Right atrium auricular region (tissue), 2 donors: Measurements from ENCODE around the gene ELF1. TPM values are rescaled to one million over a fixed set of nuclear protein-coding genes. Genes with fewer than 3 reads are reported as not detected.

ENCODE experiments used
- DNase-seq: peaks from one replicate; pipeline ENCODE4 v3.0.0-alpha.2; 2019; ENCODE audit warnings: low spot score
- H3K27ac ChIP-seq, 2 donors: fragments of 200-600 bp; sonication (generic); 1 replicate in 1 of 2; 2 replicates in 1 of 2; pipeline ENCODE4 v1.5.1; 2016 to 2019
- H3K27me3 ChIP-seq, 2 donors: fragments of 200-600 bp; sonication (generic); one replicate each; pipeline versions ENCODE4 v1.5.1 to v1.6.0; 2017 to 2019
- H3K36me3 ChIP-seq: fragments of 200-600 bp; sonication (generic); one replicate; pipeline ENCODE4 v1.5.1; 2016
- H3K4me1 ChIP-seq, 2 donors: fragments of 200-600 bp; sonication (generic); one replicate each; pipeline versions ENCODE4 v1.5.1 to v1.6.0; 2017 to 2019
- H3K4me3 ChIP-seq, 2 donors: fragments of 200-600 bp; sonication (generic); 1 replicate in 1 of 2; 2 replicates in 1 of 2; pipeline ENCODE4 v1.5.1; 2017 to 2019; ENCODE audit warnings: mild to moderate bottlenecking in 1 of 2, moderate library complexity in 1 of 2
- H3K9me3 ChIP-seq, 2 donors: fragments of 200-600 bp; sonication (generic); one replicate each; pipeline ENCODE4 v1.5.1; 2019
- CTCF ChIP-seq, 2 donors: fragments of 200-600 bp; sonication (generic); IDR thresholded peaks; one replicate each; pipeline ENCODE4 v1.5.1; 2019; ENCODE audit warnings: antibody characterized with exemption in 2 of 2
- total RNA-seq, 2 donors: library from RNA; depleted of rRNA; stranded (reverse); fragments of >200 nt; gene quantifications; one replicate each; pipeline ENCODE4 v1.1.0, GENCODE V29; 2016

The ELF1 gene
- total RNA-seq, 2 donors from 2014 or later: 39.1 to 54.2 TPM

GRCh38 chr13:40993987-40994386, 25.1 kb downstream of the ELF1 start:
- H3K27ac ChIP-seq: no peak overlapping the region
- no peaks in the 10 kb centered on the region for H3K36me3 ChIP-seq
- H3K9me3 ChIP-seq: no peaks in the 10 kb centered on the region
- H3K4me3 ChIP-seq: no peak overlapping the region
- H3K27me3 ChIP-seq: no peaks in the 10 kb centered on the region
- DNase-seq: no peak
- peaks cover 0 to 31% of the 10 kb centered on the region in 2 donors for H3K4me1 ChIP-seq
- TF ChIP-seq CTCF (IDR thresholded peaks at IDR 0.05): no peak

- no peaks in the 10 kb centered on the region for H3K36me3 ChIP-seq
- H3K4me3 ChIP-seq: no peak overlapping the region
- TF ChIP-seq CTCF (IDR thresholded peaks at IDR 0.05): no peak
- no peak for DNase-seq
- H3K27me3 ChIP-seq: no peaks in the 10 kb centered on the region
- no peak overlapping the region for H3K27ac ChIP-seq
- peaks cover 0 to 31% of the 10 kb centered on the region in 2 donors for H3K4me1 ChIP-seq
- no peaks in the 10 kb centered on the region for H3K9me3 ChIP-seq
These were observed 26.2 kb downstream of the ELF1 start for GRCh38 chr13:40992678-40993518.

- TF ChIP-seq CTCF (IDR thresholded peaks at IDR 0.05): no peak
- Histone ChIP-seq H3K4me1 (peaks cover 0 to 37% of the 10 kb centered on the region in 2 donors), H3K36me3 (no peaks in the 10 kb centered on the region), H3K27ac (no peak overlapping the region), H3K27me3 (no peaks in the 10 kb centered on the region), H3K4me3 (no peak overlapping the region), H3K9me3 (no peaks in the 10 kb centered on the region)
- no peak for DNase-seq
These were observed 31.4 kb downstream of the ELF1 start for GRCh38 chr13:40987606-40988280.

- H3K36me3 ChIP-seq: no peaks in the 10 kb centered on the region
- H3K27ac ChIP-seq: peak overlapping the region; percentile 71 to 83
- no peak for TF ChIP-seq CTCF (IDR thresholded peaks at IDR 0.05)
- H3K9me3 ChIP-seq: no peaks in the 10 kb centered on the region
- peaks cover 0 to 37% of the 10 kb centered on the region in 2 donors for H3K4me1 ChIP-seq
- no peak overlapping the region for H3K4me3 ChIP-seq
- no peak for DNase-seq
- no peaks in the 10 kb centered on the region for H3K27me3 ChIP-seq
These were observed 32.8 kb downstream of the ELF1 start for GRCh38 chr13:40986101-40986856.

GRCh38 chr13:40985381-40986100, 33.6 kb downstream of the ELF1 start:
- DNase-seq: no peak
- Histone ChIP-seq H3K9me3 (no peaks in the 10 kb centered on the region), H3K27ac (peak overlapping the region; percentile 71 to 83), H3K36me3 (no peaks in the 10 kb centered on the region), H3K27me3 (no peaks in the 10 kb centered on the region), H3K4me1 (peaks cover 0 to 37% of the 10 kb centered on the region in 2 donors), H3K4me3 (no peak overlapping the region)
- TF ChIP-seq CTCF (IDR thresholded peaks at IDR 0.05): no peak
